Thyroid gland (tissue), 4 donors: ENCODE measurements around the gene CCN5.

Source experiments
- POLR2A ChIP-seq, 2 donors: fragments of 450-650 bp; IDR thresholded peaks; one replicate each; pipeline ENCODE4 v1.6.1; 2017; ENCODE audit warnings: antibody characterized with exemption in 2 of 2, mild to moderate bottlenecking in 2 of 2, moderate library complexity in 1 of 2
- TF ChIP-seq, protein P1 (sequence below), 6 experiments: fragments of 200-600 bp in 3 of 6; fragments of 450-650 bp in 3 of 6; sonication (generic) in 3 of 6; IDR thresholded peaks; one replicate each; pipeline ENCODE4 v1.5.1; 2016 to 2019; ENCODE audit warnings: antibody characterized with exemption in 6 of 6, mild to moderate bottlenecking in 2 of 6, inconsistent platforms in 1 of 6, moderate library complexity in 1 of 6

DNA sequence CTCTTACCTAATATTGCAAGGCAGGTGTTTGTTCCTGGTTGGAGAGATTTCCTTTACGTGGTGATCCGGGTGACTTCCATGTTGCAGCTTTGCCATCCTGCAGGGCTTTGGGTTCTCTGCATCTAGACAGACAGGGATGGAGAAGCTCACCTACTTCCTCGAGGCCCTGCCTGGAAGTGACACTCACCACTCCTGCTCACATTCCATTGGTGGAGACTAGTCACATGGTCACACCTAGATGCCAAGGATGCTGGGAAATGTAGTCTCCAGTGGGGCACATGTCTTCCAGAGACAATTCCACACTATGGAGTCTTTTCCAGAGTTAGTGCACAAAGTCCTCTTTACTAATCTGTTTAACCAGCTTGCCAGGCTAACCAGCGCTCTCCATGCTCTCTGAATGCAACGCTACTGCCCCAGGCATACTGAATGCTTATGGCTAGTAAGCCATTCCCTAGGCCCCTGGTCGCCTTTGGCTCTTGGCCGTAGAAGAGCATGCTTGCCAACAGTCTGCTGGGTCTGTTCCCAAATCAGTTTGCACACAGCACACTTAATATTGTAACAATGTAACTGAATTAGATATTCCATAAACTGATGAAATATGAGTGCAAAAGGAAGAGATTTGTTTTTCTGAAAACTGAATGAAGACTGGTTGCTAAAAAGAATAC is 23.8 kb downstream of the CCN5 start:
- TF ChIP-seq, protein P1, sequence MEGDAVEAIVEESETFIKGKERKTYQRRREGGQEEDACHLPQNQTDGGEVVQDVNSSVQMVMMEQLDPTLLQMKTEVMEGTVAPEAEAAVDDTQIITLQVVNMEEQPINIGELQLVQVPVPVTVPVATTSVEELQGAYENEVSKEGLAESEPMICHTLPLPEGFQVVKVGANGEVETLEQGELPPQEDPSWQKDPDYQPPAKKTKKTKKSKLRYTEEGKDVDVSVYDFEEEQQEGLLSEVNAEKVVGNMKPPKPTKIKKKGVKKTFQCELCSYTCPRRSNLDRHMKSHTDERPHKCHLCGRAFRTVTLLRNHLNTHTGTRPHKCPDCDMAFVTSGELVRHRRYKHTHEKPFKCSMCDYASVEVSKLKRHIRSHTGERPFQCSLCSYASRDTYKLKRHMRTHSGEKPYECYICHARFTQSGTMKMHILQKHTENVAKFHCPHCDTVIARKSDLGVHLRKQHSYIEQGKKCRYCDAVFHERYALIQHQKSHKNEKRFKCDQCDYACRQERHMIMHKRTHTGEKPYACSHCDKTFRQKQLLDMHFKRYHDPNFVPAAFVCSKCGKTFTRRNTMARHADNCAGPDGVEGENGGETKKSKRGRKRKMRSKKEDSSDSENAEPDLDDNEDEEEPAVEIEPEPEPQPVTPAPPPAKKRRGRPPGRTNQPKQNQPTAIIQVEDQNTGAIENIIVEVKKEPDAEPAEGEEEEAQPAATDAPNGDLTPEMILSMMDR (IDR thresholded peaks at IDR 0.05) = no peak
- TF ChIP-seq POLR2A (IDR thresholded peaks at IDR 0.05) = no peak
